ENCODE data around the gene MRPL11.
"Not testable (repeated sequence)": the region's sequence is repeated elsewhere in the genome, so short reads cannot be mapped to it uniquely, and the experiment has no call there.

MRPL11 gene

DNA sequence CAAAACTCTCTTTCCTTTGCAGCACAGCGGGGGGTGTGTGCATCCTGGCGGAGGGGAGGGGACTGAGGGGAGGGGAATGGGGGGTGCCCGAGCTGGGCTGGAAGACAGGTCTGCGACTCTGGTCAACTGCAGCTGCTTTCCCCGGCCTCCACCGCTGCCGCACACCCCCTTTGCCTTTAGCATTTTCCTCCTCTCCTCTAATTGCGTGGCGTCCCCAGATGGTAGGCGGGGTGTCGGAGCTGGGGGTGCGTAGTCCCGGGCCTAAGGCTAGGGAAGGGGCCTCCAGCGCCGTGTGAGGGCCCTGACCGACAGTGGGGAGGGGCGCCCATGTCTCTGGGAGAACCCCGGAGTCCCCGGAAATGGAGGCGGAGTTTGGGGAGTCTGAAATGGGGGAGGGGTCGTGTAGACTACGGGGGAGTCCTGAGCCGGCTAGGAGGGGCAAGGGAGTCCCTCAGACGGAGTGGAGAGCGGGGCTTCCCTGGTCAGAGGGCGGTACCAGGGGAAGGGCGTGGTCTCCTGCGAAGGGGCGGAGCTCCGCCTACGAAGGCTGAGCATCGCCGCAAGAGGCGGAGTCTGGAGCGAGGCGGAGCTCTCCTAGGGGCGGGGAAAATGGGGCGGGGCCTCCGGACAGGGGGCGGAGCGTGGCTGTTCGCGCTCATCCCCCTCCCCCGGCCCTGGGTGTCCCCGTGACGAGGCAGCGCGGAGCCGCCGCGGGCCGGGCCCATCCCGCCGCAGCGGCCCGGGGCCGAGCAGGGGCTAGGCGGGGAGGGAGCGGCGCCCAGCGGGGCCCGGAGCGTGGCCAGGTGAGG lies 27.8 kb upstream of the MRPL11 start, which contains the start of gene PELI3:
Gene PELI3 (plus strand): TSS at position 681 of the 809 bp plus-strand sequence. CDS start 1,224 bp downstream, outside the sequence.
- peak; percentile 96 for DNase-seq

DNA sequence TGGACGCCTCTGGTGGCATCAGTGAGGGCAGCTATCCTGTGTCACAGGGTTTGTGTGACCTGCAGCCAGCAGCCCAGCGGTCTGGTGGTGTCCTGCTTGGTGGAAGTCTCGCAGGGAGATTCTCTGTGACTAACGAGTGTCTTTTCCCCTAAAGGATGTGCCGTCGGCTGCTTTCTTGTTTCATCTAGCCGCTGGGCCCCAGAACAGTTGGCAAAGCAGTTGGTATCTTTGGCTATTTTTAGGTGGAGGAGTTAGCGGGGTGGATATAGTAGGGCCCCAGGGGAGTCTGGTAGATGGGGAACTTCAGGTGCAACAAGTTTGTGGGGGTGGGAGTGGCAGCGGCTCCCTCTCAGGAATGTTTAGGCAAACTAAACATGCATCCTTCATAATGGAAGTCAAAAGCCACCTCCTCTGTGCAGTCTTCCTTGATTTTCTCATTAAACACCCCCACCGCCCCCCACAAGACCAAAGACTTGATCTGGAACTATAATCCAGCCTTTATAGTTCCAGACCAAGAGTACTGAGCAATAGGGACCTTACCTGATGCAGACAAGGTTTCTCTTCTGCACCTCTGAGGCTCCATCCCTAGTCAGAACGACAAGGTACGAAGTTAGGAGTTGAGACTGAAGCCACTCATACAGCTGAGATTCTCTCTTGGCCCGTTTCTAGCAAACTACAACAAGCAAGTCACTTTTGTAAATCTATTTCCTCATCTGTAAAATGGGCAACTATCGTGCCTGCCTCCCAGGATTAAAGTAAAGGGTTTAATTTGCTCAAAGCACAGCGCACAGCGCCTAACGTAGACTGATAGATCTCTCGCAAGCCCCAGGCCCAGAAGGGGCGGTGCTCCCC lies 27.0 kb upstream of the MRPL11 start:
- no peak for DNase-seq

GRCh38 chr11:66464916-66465315 lies 26.3 kb upstream of the MRPL11 start:
- DNase-seq: no peak

- DNase-seq: not testable (repeated sequence)
These were observed 25.5 kb upstream of the MRPL11 start for GRCh38 chr11:66464116-66464515.

GRCh38 chr11:66462911-66463310 lies 24.3 kb upstream of the MRPL11 start:
- no peak for DNase-seq

GRCh38 chr11:66462010-66462409 lies 23.4 kb upstream of the MRPL11 start:
- no peak for DNase-seq

GRCh38 chr11:66459138-66459778 lies 20.6 kb upstream of the MRPL11 start:
- DNase-seq: no peak

GRCh38 chr11:66457826-66458225 lies 19.2 kb upstream of the MRPL11 start:
- no peak for DNase-seq

- no peak for DNase-seq
These were observed 16.2 kb upstream of the MRPL11 start for GRCh38 chr11:66454828-66455227.

GRCh38 chr11:66454247-66454646 lies 15.6 kb upstream of the MRPL11 start:
- DNase-seq: no peak

GRCh38 chr11:66451663-66452062 lies 13.0 kb upstream of the MRPL11 start:
- no peak for DNase-seq

- no peak for DNase-seq
These were observed 11.9 kb upstream of the MRPL11 start for GRCh38 chr11:66450560-66450959.

DNA sequence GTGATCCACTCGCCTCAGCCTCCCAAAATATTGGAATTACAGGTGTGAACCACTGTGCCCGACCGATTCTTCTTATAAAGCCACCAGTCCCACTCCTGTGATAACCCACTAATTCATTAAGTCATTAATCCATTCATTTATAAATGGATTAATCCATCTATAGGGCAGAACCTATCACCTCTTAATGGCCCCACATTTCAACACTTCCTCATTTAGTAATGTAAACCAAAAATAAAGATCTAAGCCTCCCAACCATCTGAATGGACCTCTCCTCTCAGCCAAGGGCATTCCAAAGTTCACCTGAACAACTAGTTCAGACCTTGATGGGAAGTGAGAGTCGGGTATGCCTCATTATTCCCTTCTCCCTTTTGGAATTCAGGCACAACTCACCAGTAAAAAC lies 9.9 kb upstream of the MRPL11 start:
- no peak for DNase-seq

DNA sequence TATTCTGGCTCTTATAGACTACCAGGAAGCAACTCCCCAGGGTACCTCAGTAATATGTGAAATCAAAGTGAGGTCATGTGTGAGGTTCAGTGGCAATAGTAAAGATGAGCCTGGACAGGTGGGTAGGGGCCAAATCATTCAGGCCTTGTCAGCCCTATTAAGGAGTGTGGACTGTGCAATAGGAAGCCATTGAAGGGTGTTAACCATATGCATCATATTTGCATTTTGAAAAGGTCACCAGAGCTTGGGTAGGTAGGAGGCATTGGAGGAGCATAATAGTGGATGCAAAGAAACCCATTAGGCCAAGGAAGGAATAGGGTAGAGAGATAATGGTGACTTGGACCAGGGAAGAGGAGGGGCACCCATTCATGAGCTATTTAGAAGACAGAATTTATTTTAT lies 8.4 kb upstream of the MRPL11 start:
- no peak for DNase-seq

DNA sequence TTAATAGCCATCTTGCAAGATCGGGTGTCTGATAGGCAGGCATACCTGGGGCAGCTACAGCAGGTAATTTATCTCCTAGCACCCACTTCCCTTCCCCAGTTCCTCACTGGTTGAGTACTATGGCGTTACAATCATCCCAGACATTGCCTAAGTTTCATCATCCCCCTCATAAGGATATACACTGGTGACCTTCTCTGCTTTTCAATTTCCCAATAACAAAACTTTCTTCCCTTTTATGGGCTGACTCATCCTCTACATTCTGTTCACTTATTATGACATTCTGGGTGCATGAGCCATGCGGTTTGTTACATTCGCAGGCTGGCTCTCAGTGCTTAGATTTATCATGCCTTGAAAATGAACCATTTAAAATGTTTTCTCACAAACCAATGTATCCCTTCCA lies 5.0 kb upstream of the MRPL11 start:
- no peak for DNase-seq

DNA sequence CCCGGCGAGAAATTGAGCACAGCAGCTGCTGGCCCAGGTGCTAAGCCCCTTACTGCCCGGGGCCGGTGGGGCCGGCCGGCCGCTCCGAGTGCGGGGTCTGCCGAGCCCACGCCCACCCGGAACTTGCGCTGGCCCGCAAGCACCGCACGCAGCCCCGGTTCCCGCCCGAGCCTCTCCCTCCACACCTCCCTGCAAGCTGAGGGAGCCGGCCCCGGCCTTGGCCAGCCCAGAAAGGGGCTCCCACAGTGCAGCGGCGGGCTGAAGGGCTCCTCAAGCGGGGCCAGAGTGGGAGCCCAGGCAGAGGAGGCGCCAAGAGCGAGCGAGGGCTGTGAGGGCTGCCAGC lies 2.3 kb upstream of the MRPL11 start:
- not testable (repeated sequence) for DNase-seq

GRCh38 chr11:66440101-66440939 lies 1.7 kb upstream of the MRPL11 start:
- not testable (repeated sequence) for DNase-seq

DNA sequence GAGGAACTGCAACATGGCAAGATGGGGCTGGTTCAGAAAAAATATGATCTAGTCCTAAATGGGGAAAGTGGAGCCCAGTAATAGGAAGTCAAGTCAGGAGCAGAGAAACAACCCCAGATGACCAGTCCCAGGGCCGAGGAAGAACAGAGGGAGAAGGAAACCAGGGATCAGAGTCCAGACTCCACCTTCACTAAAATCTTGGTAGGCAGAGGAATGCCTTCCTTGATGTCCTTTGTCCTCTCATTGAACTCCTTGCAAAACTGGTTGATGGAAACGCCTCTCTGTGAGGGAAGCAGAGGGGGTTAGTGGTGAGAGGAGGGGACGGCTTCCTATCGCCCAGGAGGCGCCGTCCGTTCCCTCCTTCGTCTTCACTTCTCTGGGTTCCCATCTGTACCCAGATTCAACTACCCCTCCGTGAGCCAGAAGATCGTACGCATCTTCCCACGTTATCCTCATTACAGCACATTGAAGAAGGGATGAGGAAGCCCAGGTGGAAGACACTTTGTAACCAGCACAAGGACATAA lies 607 bp downstream of the MRPL11 start:
- DNase-seq: no peak

GRCh38 chr11:66432597-66432996 lies 6.1 kb downstream of the MRPL11 start:
- no peak for DNase-seq

GRCh38 chr11:66431871-66432329 lies 6.7 kb downstream of the MRPL11 start:
- DNase-seq: not testable (repeated sequence)

GRCh38 chr11:66431287-66431686 lies 7.4 kb downstream of the MRPL11 start:
- not testable (repeated sequence) for DNase-seq

DNA sequence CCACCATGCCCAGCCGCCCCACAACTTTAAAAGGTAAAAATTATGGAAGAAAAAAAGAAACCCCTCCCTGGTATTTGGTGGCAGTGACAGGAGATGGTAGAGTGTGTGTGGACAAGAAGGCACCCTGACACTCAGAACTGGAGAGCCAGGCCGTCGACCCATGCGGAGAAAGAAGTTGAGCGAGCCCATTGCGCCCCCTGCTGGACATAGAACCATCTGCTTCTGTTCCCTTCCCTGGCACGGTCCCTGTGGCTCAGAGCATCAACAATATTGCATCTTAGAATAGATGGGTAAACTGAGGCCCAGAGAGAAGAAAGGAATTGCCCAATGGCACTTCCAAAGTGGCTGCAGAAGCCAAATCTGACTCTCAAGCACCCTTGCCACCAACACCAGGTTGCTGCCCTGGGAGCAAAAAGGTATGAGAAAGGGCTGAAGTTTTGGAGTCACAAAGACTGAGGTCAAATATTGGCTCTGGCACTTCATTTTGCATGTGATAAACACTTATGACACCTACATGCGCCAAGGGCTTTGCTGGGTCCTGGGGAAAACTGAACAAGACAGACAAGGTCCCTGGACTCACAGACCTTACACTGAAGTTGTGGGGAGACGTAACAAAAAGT lies 8.6 kb downstream of the MRPL11 start:
- DNase-seq: peak; percentile 80

Data from CD4-positive, alpha-beta T cell treated with Interleukin-17A for 4 hours (primary cell).